Upper lobe of left lung (tissue), 6 donors: ENCODE results near the gene RAB30. TPM values are rescaled to one million over a fixed set of nuclear protein-coding genes. Genes with fewer than 3 reads are reported as not detected.

Experiments used
- ATAC-seq, 2 donors: fragments of 200-7000 bp; cut with Tn5 transposase; one replicate each; pipeline ENCODE4 v1.9.1; 2022; ENCODE audit warnings: mild to moderate bottlenecking in 2 of 2, moderate library complexity in 2 of 2; ENCODE audit not compliant: low FRiP score in 2 of 2
- DNase-seq, 2 donors: peaks; one replicate each; pipeline ENCODE4 v3.0.0-alpha.2; 2019 to 2020
- H3K27ac ChIP-seq, 4 donors: fragments of 200-600 bp; sonication (generic); one replicate each; pipeline ENCODE4 v1.5.1; 2016 to 2019
- H3K27me3 ChIP-seq, 4 donors: fragments of 200-600 bp; sonication (generic); one replicate each; pipeline ENCODE4 v1.5.1; 2017 to 2019
- H3K36me3 ChIP-seq, 4 donors: fragments of 200-600 bp; sonication (generic); one replicate each; pipeline ENCODE4 v1.5.1; 2016 to 2019
- H3K4me1 ChIP-seq, 4 donors: fragments of 200-600 bp; sonication (generic); one replicate each; pipeline ENCODE4 v1.5.1; 2018 to 2019
- H3K4me3 ChIP-seq, 4 donors: fragments of 200-600 bp; sonication (generic); one replicate each; pipeline ENCODE4 v1.5.1; 2017 to 2019; ENCODE audit warnings: mild to moderate bottlenecking in 2 of 4, moderate library complexity in 1 of 4
- H3K9me3 ChIP-seq, 4 donors: fragments of 200-600 bp; sonication (generic); one replicate each; pipeline ENCODE4 v1.5.1; 2018 to 2019
- CTCF ChIP-seq, 6 experiments: fragments of 450-650 bp in 4 of 6; fragments of 200-600 bp in 2 of 6; sonication (generic) in 2 of 6; IDR thresholded peaks; one replicate each; pipeline ENCODE4 v1.5.1; 2016 to 2019; ENCODE audit warnings: antibody characterized with exemption in 6 of 6
- EP300 ChIP-seq, 4 donors: sonication (generic); formaldehyde crosslinking; IDR thresholded peaks; one replicate each; pipeline ENCODE4 v1.5.1; 2017; ENCODE audit warnings: antibody characterized with exemption in 4 of 4, control low read depth in 2 of 4
- POLR2A ChIP-seq, 4 donors: fragments of 450-650 bp; IDR thresholded peaks; one replicate each; pipeline ENCODE4 v1.5.1; 2016 to 2017; ENCODE audit warnings: antibody characterized with exemption in 4 of 4, mild to moderate bottlenecking in 2 of 4
- POLR2AphosphoS5 ChIP-seq, 2 donors: sonication (generic); formaldehyde crosslinking; IDR thresholded peaks; one replicate each; pipeline ENCODE4 v1.5.1; 2017; ENCODE audit warnings: antibody characterized with exemption in 2 of 2
- WGBS, 2 donors: methylation state at CpG; one replicate each; pipeline ENCODE4 v1.1.5; 2017 to 2018; 5-methylcytosine and 5-hydroxymethylcytosine counted together
- total RNA-seq, 6 donors: library from RNA; depleted of rRNA in 4 of 6; stranded (reverse); fragments of >200 nt in 4 of 6; gene quantifications; one replicate each; pipeline versions ENCODE4 v1.1.0 to v1.2.1, GENCODE V29; 2016 to 2021
- donor health status: DM: no; HTN: no; CAD: no; lungs with moderate emphysema.
- donor health status: DM: no; HTN: yes; CAD: no; lungs with severe emphysema.

RAB30 gene
- total RNA-seq, 6 donors from 2014 or later, result 2.7 to 19.3 (median 9.6) TPM

- ATAC-seq (no peak), DNase-seq (no peak)
- TF ChIP-seq POLR2AphosphoS5 (IDR thresholded peaks at IDR 0.05), result no peak
- TF ChIP-seq EP300 (IDR thresholded peaks at IDR 0.05), result no peak
- no peak for TF ChIP-seq POLR2A (IDR thresholded peaks at IDR 0.05)
- TF ChIP-seq CTCF (IDR thresholded peaks at IDR 0.05), result no peak
- Histone ChIP-seq H3K36me3 (peaks cover 0 to 15% (median 0%) of the 10 kb centered on the region in 4 donors), H3K4me1 (peaks cover 0 to 12% (median 3%) of the 10 kb centered on the region in 4 donors), H3K27me3 (no peaks in the 10 kb centered on the region), H3K4me3 (no peak overlapping the region), H3K9me3 (no peaks in the 10 kb centered on the region), H3K27ac (no peak overlapping the region)
- 79 to 80% methylated on average over 9 of the region's 9 CpGs for WGBS, 2 donors
Measured at GRCh38 chr11:82989628-82990404, 81.9 kb downstream of the RAB30 start.

GRCh38 chr11:82988936-82989627, 82.6 kb downstream of the RAB30 start:
- ATAC-seq (no peak), DNase-seq (no peak)
- no peaks in the 10 kb centered on the region for H3K27me3 ChIP-seq
- peaks cover 0 to 7% (median 3%) of the 10 kb centered on the region in 4 donors for H3K4me1 ChIP-seq
- WGBS, 2 donors, result 69 to 75% methylated on average over 5 to 7 of the region's 7 CpGs
- H3K9me3 ChIP-seq, result no peaks in the 10 kb centered on the region
- peaks cover 0 to 17% (median 0%) of the 10 kb centered on the region in 4 donors for H3K36me3 ChIP-seq
- TF ChIP-seq POLR2A (IDR thresholded peaks at IDR 0.05), result no peak
- no peak for TF ChIP-seq CTCF (IDR thresholded peaks at IDR 0.05)
- no peak for TF ChIP-seq POLR2AphosphoS5 (IDR thresholded peaks at IDR 0.05)
- TF ChIP-seq EP300 (IDR thresholded peaks at IDR 0.05), result no peak
- H3K27ac ChIP-seq, result no peak overlapping the region
- no peak overlapping the region for H3K4me3 ChIP-seq

GRCh38 chr11:82987997-82988396, 83.7 kb downstream of the RAB30 start:
- Histone ChIP-seq H3K27me3 (no peaks in the 10 kb centered on the region), H3K4me1 (peaks cover 0 to 7% (median 0%) of the 10 kb centered on the region in 4 donors), H3K4me3 (no peak overlapping the region), H3K36me3 (peaks cover 0 to 18% (median 4%) of the 10 kb centered on the region in 4 donors), H3K9me3 (no peaks in the 10 kb centered on the region), H3K27ac (no peak overlapping the region)
- TF ChIP-seq EP300 (IDR thresholded peaks at IDR 0.05) (no peak), POLR2A (IDR thresholded peaks at IDR 0.05) (no peak), CTCF (IDR thresholded peaks at IDR 0.05) (no peak), POLR2AphosphoS5 (IDR thresholded peaks at IDR 0.05) (no peak)
- DNase-seq (no peak), ATAC-seq (no peak)
- WGBS, 2 donors, result 89% methylated on average over 2 of the region's 2 CpGs

GRCh38 chr11:82986446-82986845, 85.3 kb downstream of the RAB30 start:
- Histone ChIP-seq H3K9me3 (no peaks in the 10 kb centered on the region), H3K4me1 (no peaks in the 10 kb centered on the region), H3K4me3 (no peak overlapping the region), H3K27ac (no peak overlapping the region), H3K27me3 (no peaks in the 10 kb centered on the region), H3K36me3 (peaks cover 0 to 27% (median 10%) of the 10 kb centered on the region in 4 donors)
- DNase-seq, result no peak
- no peak for ATAC-seq
- 76 to 82% methylated on average over 3 of the region's 3 CpGs for WGBS, 2 donors
- TF ChIP-seq EP300 (IDR thresholded peaks at IDR 0.05) (no peak), CTCF (IDR thresholded peaks at IDR 0.05) (no peak), POLR2AphosphoS5 (IDR thresholded peaks at IDR 0.05) (no peak), POLR2A (IDR thresholded peaks at IDR 0.05) (no peak)
